Sigmoid colon (tissue), 4 donors: ENCODE measurements around the gene RYR3.

ENCODE experiments used
- EP300 ChIP-seq, 4 donors: sonication (generic); formaldehyde crosslinking; IDR thresholded peaks; one replicate each; pipeline ENCODE4 v1.6.1; 2017; ENCODE audit warnings: antibody characterized with exemption in 4 of 4
- POLR2A ChIP-seq, 2 donors: fragments of 450-650 bp; IDR thresholded peaks; one replicate each; pipeline ENCODE4 v1.6.1; 2016; ENCODE audit warnings: antibody characterized with exemption in 2 of 2, mild to moderate bottlenecking in 2 of 2, moderate library complexity in 2 of 2
- POLR2AphosphoS5 ChIP-seq, 4 donors: sonication (generic); formaldehyde crosslinking; IDR thresholded peaks; one replicate each; pipeline ENCODE4 v1.6.1; 2017; ENCODE audit warnings: antibody characterized with exemption in 4 of 4
- TF ChIP-seq, protein P1 (sequence below), 4 experiments: fragments of 450-650 bp in 3 of 4; fragments of 200-600 bp in 1 of 4; IDR thresholded peaks; one replicate each; pipeline ENCODE4 v1.5.1; 2016 to 2019; ENCODE audit warnings: antibody characterized with exemption in 4 of 4, mild to moderate bottlenecking in 3 of 4, moderate library complexity in 2 of 4

DNA sequence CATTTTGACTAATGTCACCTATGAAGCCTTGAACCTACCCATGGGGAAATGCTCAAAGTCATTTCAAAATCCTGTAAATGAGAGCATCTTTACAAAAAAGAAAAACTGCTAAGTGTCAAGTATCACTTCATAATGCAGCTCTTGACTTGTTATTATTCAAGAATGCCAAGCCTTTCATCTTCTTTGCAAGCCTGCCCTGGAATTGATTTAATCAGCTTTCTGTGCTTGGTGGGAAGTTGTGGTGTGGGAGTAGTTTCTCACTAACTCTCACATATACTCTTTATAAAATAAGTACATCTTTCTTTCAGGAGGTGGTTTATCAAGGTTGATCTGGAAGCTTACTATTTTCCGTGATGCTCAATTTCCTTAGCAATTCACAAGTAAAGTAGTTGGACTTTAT is 43.6 kb downstream of the RYR3 start:
- TF ChIP-seq, protein P1, sequence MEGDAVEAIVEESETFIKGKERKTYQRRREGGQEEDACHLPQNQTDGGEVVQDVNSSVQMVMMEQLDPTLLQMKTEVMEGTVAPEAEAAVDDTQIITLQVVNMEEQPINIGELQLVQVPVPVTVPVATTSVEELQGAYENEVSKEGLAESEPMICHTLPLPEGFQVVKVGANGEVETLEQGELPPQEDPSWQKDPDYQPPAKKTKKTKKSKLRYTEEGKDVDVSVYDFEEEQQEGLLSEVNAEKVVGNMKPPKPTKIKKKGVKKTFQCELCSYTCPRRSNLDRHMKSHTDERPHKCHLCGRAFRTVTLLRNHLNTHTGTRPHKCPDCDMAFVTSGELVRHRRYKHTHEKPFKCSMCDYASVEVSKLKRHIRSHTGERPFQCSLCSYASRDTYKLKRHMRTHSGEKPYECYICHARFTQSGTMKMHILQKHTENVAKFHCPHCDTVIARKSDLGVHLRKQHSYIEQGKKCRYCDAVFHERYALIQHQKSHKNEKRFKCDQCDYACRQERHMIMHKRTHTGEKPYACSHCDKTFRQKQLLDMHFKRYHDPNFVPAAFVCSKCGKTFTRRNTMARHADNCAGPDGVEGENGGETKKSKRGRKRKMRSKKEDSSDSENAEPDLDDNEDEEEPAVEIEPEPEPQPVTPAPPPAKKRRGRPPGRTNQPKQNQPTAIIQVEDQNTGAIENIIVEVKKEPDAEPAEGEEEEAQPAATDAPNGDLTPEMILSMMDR (IDR thresholded peaks at IDR 0.05) = no peak
- TF ChIP-seq POLR2A (IDR thresholded peaks at IDR 0.05) (no peak), EP300 (IDR thresholded peaks at IDR 0.05) (no peak), POLR2AphosphoS5 (IDR thresholded peaks at IDR 0.05) (no peak)
